Endodermal cell (in vitro differentiated cells): Measurements from ENCODE around the gene RNF144A. TPM values are rescaled to one million over a fixed set of nuclear protein-coding genes. Genes with fewer than 3 reads are reported as not detected.

Source experiments
- DNase-seq: peaks from one replicate; pipeline ENCODE4 v3.0.0-alpha.2; 2017
- H3K27ac ChIP-seq: 2 replicates; pipeline ENCODE4 v1.5.1; 2013; ENCODE audit warnings: mild to moderate bottlenecking, low read depth, low read length, moderate library complexity
- H3K27me3 ChIP-seq: 2 replicates; pipeline ENCODE4 v1.6.1; 2013; ENCODE audit warnings: mild to moderate bottlenecking, low read length, moderate library complexity; ENCODE audit not compliant: insufficient read depth, control insufficient read depth, poor library complexity, severe bottlenecking
- H3K36me3 ChIP-seq: 2 replicates; pipeline ENCODE4 v1.7.0; 2013; ENCODE audit warnings: mild to moderate bottlenecking, low read length, moderate library complexity; ENCODE audit not compliant: control insufficient read depth, insufficient read depth
- H3K4me1 ChIP-seq: one replicate; pipeline ENCODE4 v1.7.0; 2013; ENCODE audit warnings: low read length; ENCODE audit not compliant: control insufficient read depth, insufficient read depth
- H3K4me3 ChIP-seq: 2 replicates; pipeline ENCODE4 v1.5.1; 2013; ENCODE audit warnings: mild to moderate bottlenecking, low read length, moderate library complexity
- H3K9ac ChIP-seq: 2 replicates; pipeline ENCODE4 v1.6.1; 2013; ENCODE audit warnings: mild to moderate bottlenecking, low read length, moderate library complexity; ENCODE audit not compliant: poor library complexity, severe bottlenecking; ENCODE audit errors: extremely low read depth
- H3K9me3 ChIP-seq: 2 replicates; pipeline ENCODE4 v1.6.1; 2013; ENCODE audit warnings: mild to moderate bottlenecking, low read length, moderate library complexity; ENCODE audit not compliant: control insufficient read depth
- H3K27ac Mint-ChIP-seq: 2 replicates; pipeline ENCODE4 v1.8.0; 2020; ENCODE audit warnings: mixed read lengths
- H3K27me3 Mint-ChIP-seq: 2 replicates; pipeline ENCODE4 v1.8.0; 2021; ENCODE audit warnings: mild to moderate bottlenecking, mixed read lengths; ENCODE audit not compliant: insufficient read depth
- H3K36me3 Mint-ChIP-seq: 2 replicates; pipeline ENCODE4 v1.8.0; 2020; ENCODE audit warnings: low read depth, mixed read lengths
- H3K4me1 Mint-ChIP-seq: 2 replicates; pipeline ENCODE4 v1.8.0; 2020; ENCODE audit warnings: mixed read lengths
- H3K4me3 Mint-ChIP-seq: 2 replicates; pipeline ENCODE4 v1.8.0; 2020; ENCODE audit warnings: mild to moderate bottlenecking, moderate library complexity, mixed read lengths
- H3K9me3 Mint-ChIP-seq: 2 replicates; pipeline ENCODE4 v1.8.0; 2020; ENCODE audit warnings: mild to moderate bottlenecking, mixed read lengths
- WGBS, 2 experiments: methylation state at CpG; one replicate each; pipeline versions ENCODE4 v1.1.5 to v1.1.7; 2013; ENCODE audit warnings: missing lambda C conversion rate in 2 of 2, mixed read lengths in 1 of 2; ENCODE audit not compliant: insufficient coverage in 1 of 2, insufficient read length in 1 of 2; 5-methylcytosine and 5-hydroxymethylcytosine counted together
- total RNA-seq, 2 donors: library from RNA; stranded (reverse); fragmentation: NEBNext Ultra II Directional in 1 of 2; extraction: Animal tissue kit (Norgen Biotek cat#: 25700) in 1 of 2; gene quantifications; 2 replicates in 1 of 2; 3 replicates in 1 of 2; pipeline ENCODE4 v1.2.1, GENCODE V29; 2021
- TF ChIP-seq, protein P1 (sequence below): fragments of 200-600 bp; sonication (generic); conservative IDR thresholded peaks from 2 replicates; pipeline ENCODE4 v1.5.0; 2021; ENCODE audit warnings: antibody characterized with exemption, mild to moderate bottlenecking

The RNF144A gene
- total RNA-seq, 2 donors from 2014 or later: 12.4 to 26.0 TPM

DNA sequence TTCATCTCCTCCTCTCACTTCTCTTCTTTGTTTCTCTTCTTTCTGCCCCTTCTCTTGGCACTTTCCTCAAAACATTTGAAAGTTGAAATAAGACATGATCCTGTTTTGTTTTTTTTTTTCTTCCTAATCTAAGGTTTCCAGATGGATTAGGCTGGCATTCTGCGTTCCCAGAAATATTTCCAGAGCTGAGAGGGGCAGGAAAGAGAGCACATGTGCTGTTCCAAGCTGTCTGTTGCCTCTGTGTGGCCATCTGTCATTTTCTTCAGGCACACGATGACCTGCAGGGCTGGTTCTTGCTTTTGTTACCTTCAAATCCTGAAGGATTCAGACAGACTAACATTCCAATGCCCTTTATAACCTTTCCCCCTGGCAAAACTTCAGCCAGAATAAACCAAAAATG is 142.9 kb downstream of the RNF144A start:
- Mint-ChIP-seq H3K9me3 (no peaks in the 10 kb centered on the region), H3K4me1 (no peaks in the 10 kb centered on the region), H3K36me3 (no peaks in the 10 kb centered on the region), H3K27ac (no peak overlapping the region), H3K4me3 (no peak overlapping the region), H3K27me3 (peaks cover 16% of the 10 kb centered on the region)
- Histone ChIP-seq H3K4me1 (no peaks in the 10 kb centered on the region), H3K4me3 (no peak overlapping the region), H3K27ac (no peak overlapping the region), H3K9ac (no peak overlapping the region), H3K9me3 (peaks cover 7% of the 10 kb centered on the region), H3K27me3 (no peaks in the 10 kb centered on the region), H3K36me3 (no peaks in the 10 kb centered on the region)
- 83 to 86% methylated on average over 2 of the region's 2 CpGs for WGBS, 2 experiments
- TF ChIP-seq, protein P1, sequence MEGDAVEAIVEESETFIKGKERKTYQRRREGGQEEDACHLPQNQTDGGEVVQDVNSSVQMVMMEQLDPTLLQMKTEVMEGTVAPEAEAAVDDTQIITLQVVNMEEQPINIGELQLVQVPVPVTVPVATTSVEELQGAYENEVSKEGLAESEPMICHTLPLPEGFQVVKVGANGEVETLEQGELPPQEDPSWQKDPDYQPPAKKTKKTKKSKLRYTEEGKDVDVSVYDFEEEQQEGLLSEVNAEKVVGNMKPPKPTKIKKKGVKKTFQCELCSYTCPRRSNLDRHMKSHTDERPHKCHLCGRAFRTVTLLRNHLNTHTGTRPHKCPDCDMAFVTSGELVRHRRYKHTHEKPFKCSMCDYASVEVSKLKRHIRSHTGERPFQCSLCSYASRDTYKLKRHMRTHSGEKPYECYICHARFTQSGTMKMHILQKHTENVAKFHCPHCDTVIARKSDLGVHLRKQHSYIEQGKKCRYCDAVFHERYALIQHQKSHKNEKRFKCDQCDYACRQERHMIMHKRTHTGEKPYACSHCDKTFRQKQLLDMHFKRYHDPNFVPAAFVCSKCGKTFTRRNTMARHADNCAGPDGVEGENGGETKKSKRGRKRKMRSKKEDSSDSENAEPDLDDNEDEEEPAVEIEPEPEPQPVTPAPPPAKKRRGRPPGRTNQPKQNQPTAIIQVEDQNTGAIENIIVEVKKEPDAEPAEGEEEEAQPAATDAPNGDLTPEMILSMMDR: no peak
- DNase-seq: no peak

DNA sequence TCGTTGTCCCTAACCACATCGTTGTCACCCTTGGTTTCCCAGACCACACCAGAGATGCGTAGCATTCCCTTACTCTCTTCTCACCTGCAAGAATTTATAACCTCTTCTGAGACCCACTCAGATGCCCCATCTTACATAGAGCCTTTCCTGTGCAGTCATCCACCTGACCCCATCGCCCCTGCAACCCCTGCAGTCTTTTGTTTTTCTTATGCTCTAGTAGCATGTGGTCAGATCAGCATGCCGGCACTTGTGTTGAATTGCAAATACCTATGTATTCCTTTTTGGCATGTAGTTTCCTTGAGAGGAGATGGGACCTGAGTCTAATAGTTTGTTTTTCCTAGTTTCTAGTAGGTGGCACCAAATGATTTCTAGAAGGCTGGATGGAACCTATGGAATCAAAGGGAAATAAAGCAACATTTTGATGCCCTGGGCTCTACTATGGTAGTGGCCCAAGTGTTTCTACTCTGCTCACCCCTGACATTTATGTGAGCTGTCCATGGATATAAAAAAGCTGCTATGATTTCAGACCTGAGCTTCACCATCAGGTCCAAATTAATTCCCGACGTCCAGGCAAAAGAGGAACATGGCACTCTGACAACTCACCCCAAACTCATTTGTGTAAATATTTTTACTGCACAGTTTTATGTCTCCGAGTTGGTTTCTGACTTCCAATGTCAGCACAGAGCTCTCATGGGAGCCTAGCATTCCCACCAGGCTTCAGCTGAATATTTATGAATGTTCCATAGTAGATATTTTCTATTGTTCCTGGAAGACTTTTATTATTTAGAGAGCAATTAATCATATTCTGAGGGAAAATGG is 143.6 kb downstream of the RNF144A start:
- H3K36me3 Mint-ChIP-seq: no peaks in the 10 kb centered on the region
- Histone ChIP-seq H3K9me3 (peaks cover 7% of the 10 kb centered on the region), H3K4me3 (no peak overlapping the region), H3K9ac (no peak overlapping the region), H3K4me1 (no peaks in the 10 kb centered on the region), H3K27ac (no peak overlapping the region), H3K27me3 (no peaks in the 10 kb centered on the region), H3K36me3 (no peaks in the 10 kb centered on the region)
- no peak overlapping the region for H3K4me3 Mint-ChIP-seq
- peaks cover 16% of the 10 kb centered on the region for H3K27me3 Mint-ChIP-seq
- WGBS, 2 experiments: 83 to 90% methylated on average over 4 to 8 of the region's 8 CpGs
- DNase-seq: no peak
- TF ChIP-seq, protein P1: no peak
- no peak overlapping the region for H3K27ac Mint-ChIP-seq
- H3K9me3 Mint-ChIP-seq: no peaks in the 10 kb centered on the region
- H3K4me1 Mint-ChIP-seq: no peaks in the 10 kb centered on the region

DNA sequence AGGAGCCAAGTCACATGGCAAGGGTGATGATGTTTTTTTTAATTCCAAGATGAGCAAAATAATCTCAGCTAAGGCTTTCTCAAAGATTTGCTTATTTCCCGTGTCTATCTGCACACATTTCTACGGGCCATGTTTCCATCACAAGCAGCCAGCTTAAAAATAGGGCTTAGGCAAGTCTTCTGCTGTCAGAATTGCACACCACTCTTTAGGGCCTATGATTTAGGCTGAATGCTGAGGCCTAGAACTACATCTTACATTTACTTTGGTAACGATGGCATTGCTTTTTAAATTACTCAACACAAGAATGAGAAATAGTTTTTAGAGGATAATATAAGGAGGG is 144.2 kb downstream of the RNF144A start:
- Mint-ChIP-seq H3K27ac (no peak overlapping the region), H3K27me3 (peaks cover 16% of the 10 kb centered on the region), H3K4me3 (no peak overlapping the region), H3K9me3 (no peaks in the 10 kb centered on the region), H3K4me1 (no peaks in the 10 kb centered on the region), H3K36me3 (no peaks in the 10 kb centered on the region)
- Histone ChIP-seq H3K9ac (no peak overlapping the region), H3K27me3 (no peaks in the 10 kb centered on the region), H3K4me3 (no peak overlapping the region), H3K4me1 (no peaks in the 10 kb centered on the region), H3K9me3 (peaks cover 7% of the 10 kb centered on the region), H3K27ac (no peak overlapping the region), H3K36me3 (no peaks in the 10 kb centered on the region)
- 91 to 100% methylated on average over 2 of the region's 3 CpGs for WGBS, 2 experiments
- no peak for DNase-seq
- TF ChIP-seq, protein P1: no peak
